Endothelial cell of umbilical vein (primary cell): ENCODE results near the gene NENF. TPM values are rescaled to one million over a fixed set of nuclear protein-coding genes. Genes with fewer than 3 reads are reported as not detected.

Experiments
- BruUV-seq: library from RNA; stranded (reverse); fragments of 400-500 nt; replicated peaks from 2 replicates; lab custom pipeline; 2021; lab: Mats Ljungman, UMichigan
- CTCF ChIA-PET: fragments of 300-600, 350-600 bp; sonication (Branson Sonifier 250); formaldehyde crosslinking; loops from one replicate; lab custom pipeline; 2021; ENCODE audit warnings: antibody characterized with exemption, inconsistent platforms; lab: Charles Lee
- POLR2A ChIA-PET: fragments of 300-600, 350-600 bp; sonication (Branson Sonifier 250); formaldehyde crosslinking; loops from one replicate; lab custom pipeline; 2021; ENCODE audit warnings: antibody characterized with exemption, inconsistent platforms; lab: Charles Lee
- DNase-seq: peaks from one replicate; pipeline ENCODE4 v3.0.0-alpha.2; 2011; ENCODE audit warnings: low read depth, low spot score
- FAIRE-seq: peaks from 2 replicates; lab custom pipeline; 2011; peaks lifted over from hg19 to GRCh38; lab: Jason Lieb, UNC
- H2AFZ ChIP-seq: 2 replicates; pipeline ENCODE4 v1.6.0; 2012; ENCODE audit warnings: low read depth, low read length, control low read depth, inconsistent platforms
- H3K27ac ChIP-seq: 2 replicates; pipeline ENCODE4 v1.5.1; 2011; ENCODE audit warnings: low read depth, mild to moderate bottlenecking, control low read depth, low read length, moderate library complexity; ENCODE audit not compliant: insufficient read depth
- H3K27me3 ChIP-seq, 2 experiments: 2 replicates each; pipeline versions ENCODE4 v1.6.0 to v1.6.1; 2011; ENCODE audit warnings: low read length in 2 of 2, mixed read lengths in 1 of 2; ENCODE audit not compliant: control insufficient read depth in 2 of 2, insufficient read depth in 2 of 2
- H3K36me3 ChIP-seq, 2 experiments: 2 replicates in 1 of 2; 3 replicates in 1 of 2; pipeline ENCODE4 v1.5.1; 2011; ENCODE audit warnings: low read length in 2 of 2, mild to moderate bottlenecking in 1 of 2, moderate library complexity in 1 of 2; ENCODE audit not compliant: control insufficient read depth in 2 of 2, insufficient read depth in 2 of 2; ENCODE audit errors: extremely low read depth in 1 of 2
- H3K4me1 ChIP-seq: 3 replicates; pipeline ENCODE4 v1.5.1; 2011; ENCODE audit warnings: mild to moderate bottlenecking, low read length; ENCODE audit not compliant: control insufficient read depth, insufficient read depth; ENCODE audit errors: extremely low read depth
- H3K4me2 ChIP-seq: 2 replicates; pipeline ENCODE4 v1.6.1; 2011; ENCODE audit warnings: low read length, control low read depth, mixed read lengths; ENCODE audit not compliant: insufficient read depth
- H3K4me3 ChIP-seq, 3 experiments: fragments of 200-600 bp in 1 of 3; sonication (generic), shearing (Covaris generic) in 1 of 3; replicated peaks in 1 of 3; 2 replicates each; pipeline ENCODE4 v1.5.1; 2011 to 2016; ENCODE audit warnings: control low read depth in 3 of 3, low read length in 3 of 3, mild to moderate bottlenecking in 2 of 3, inconsistent platforms in 1 of 3, low read depth in 1 of 3, moderate library complexity in 1 of 3; ENCODE audit not compliant: insufficient read depth in 1 of 3
- H3K79me2 ChIP-seq: 2 replicates; pipeline ENCODE4 v1.6.0; 2012; ENCODE audit warnings: low read length, inconsistent platforms; ENCODE audit not compliant: control insufficient read depth, insufficient read depth
- H3K9ac ChIP-seq: replicated peaks from 2 replicates; pipeline ENCODE3; 2011; ENCODE audit warnings: low read length, control low read depth; ENCODE audit not compliant: insufficient read depth; ENCODE audit errors: extremely low read depth
- H3K9me1 ChIP-seq: replicated peaks from 3 replicates; pipeline ENCODE4 v1.6.0; 2011; ENCODE audit warnings: mild to moderate bottlenecking, low read length; ENCODE audit not compliant: control insufficient read depth, insufficient read depth; ENCODE audit errors: extremely low read depth
- H3K9me3 ChIP-seq: replicated peaks from 2 replicates; pipeline ENCODE4 v1.5.1; 2012; ENCODE audit warnings: low read length, inconsistent platforms; ENCODE audit not compliant: control insufficient read depth, insufficient read depth
- H4K20me1 ChIP-seq: replicated peaks from 2 replicates; pipeline ENCODE3; 2011; ENCODE audit warnings: mild to moderate bottlenecking, low read length; ENCODE audit not compliant: control insufficient read depth, insufficient read depth; ENCODE audit errors: extremely low read depth
- CTCF ChIP-seq, 2 donors: IDR thresholded peaks; 1 replicate in 1 of 2; 2 replicates in 1 of 2; pipeline ENCODE4 v1.5.1; 2011; ENCODE audit warnings: low read length in 2 of 2, mild to moderate bottlenecking in 2 of 2, moderate library complexity in 2 of 2, control low read depth in 1 of 2, inconsistent platforms in 1 of 2, low read depth in 1 of 2; ENCODE audit not compliant: insufficient read depth in 1 of 2; ENCODE audit errors: extremely low read depth in 1 of 2
- EZH2 ChIP-seq: IDR thresholded peaks from 2 replicates; pipeline ENCODE4 v1.6.1; 2012; ENCODE audit warnings: borderline replicate concordance, low read depth, mild to moderate bottlenecking, moderate library complexity, low read length, inconsistent platforms; ENCODE audit not compliant: severe bottlenecking
- GATA2 ChIP-seq: IDR thresholded peaks from 2 replicates; pipeline ENCODE4 v1.7.0; 2011; ENCODE audit warnings: low read depth, mild to moderate bottlenecking, moderate library complexity, mixed read lengths, low read length; ENCODE audit not compliant: insufficient read length, insufficient read depth
- MYC ChIP-seq: IDR thresholded peaks from one replicate; pipeline ENCODE4 v1.6.1; 2011; ENCODE audit warnings: mild to moderate bottlenecking, low read depth, low read length
- POLR2AphosphoS5 ChIP-seq: IDR thresholded peaks from 2 replicates; pipeline ENCODE4 v1.6.1; 2012; ENCODE audit warnings: low read depth, mild to moderate bottlenecking, control low read depth, low read length, moderate library complexity; ENCODE audit not compliant: insufficient read depth
- dilution Hi-C: fragments of 300-500 bp; cut with MboI; formaldehyde crosslinking; loops from one replicate; pipeline ENCODE4 v1.15.0; 2019; ENCODE audit warnings: low sequenced_read_pairs; ENCODE audit not compliant: extremely low pct_ligation_motif_present
- intact Hi-C: fragments of 100-400 bp; cut with micrococcal nuclease; formaldehyde crosslinking; loops from one replicate; pipeline ENCODE4 v1.10.0; 2022
- polyA plus RNA-seq, 4 experiments: library from polyadenylated mRNA; depleted of rRNA in 3 of 4; stranded (reverse) in 3 of 4; unstranded in 1 of 4; fragments of >200 nt; gene quantifications; 2 replicates each; pipeline versions ENCODE4 v1.2.1 to v1.2.3, GENCODE V29; 2011 to 2012; ENCODE audit warnings: missing spikeins in 1 of 4
- total RNA-seq: library from RNA; stranded (reverse); gene quantifications from 2 replicates; pipeline ENCODE4 v1.2.3, GENCODE V29; 2021

The NENF gene
- total and polyA plus RNA-seq, 2 donors (not counting 3 experiments of a cell fraction or from before 2014, with no cell fraction given): 19.8 to 23.0 TPM

DNA sequence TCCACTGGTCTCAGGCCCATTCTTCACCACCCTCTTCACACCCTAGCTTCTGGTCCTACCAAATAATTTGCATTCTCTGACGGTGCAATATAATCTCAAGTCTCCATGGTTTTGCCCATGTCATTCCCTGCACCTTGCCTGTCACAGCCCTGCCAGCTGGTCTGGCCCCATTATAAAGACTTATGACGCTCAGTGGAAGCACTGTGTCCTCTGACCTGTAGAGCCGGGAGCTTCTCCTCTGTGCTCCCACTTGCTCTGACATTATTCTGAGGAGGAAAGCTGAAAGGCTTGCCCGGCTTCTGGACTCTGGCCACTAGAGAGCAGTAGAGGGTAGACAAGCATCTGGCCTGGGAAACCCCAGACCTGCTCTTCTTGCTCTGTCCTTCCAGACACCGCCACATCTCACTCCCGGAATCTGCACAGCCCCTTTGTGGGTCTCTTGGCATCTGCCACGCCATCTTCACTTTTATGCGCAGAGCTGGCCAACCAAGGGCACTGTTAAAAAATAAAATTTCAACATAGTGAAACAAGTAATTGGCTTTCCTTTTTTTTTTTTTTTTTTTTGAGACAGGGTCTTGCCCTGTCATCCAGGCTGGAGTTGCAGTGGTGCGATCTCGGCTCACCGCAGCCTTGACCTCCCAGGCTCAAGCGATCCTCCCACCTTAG, 44.4 kb downstream of the NENF start:
- ChIA-PET CTCF (interaction anchor here (0.6 to 4.8 kb wide), 74 partner anchors 9 to 797 kb away, joined by 3 to 71 read pairs (median 5); partner anchors contain the start of genes ATF3, BATF3, DTL and INTS7), POLR2A (interaction anchor here (0.6 to 4.8 kb wide), 5 partner anchors 113 to 380 kb away, joined by 3 to 42 read pairs (median 3); partner anchors contain the start of gene ATF3)
- H2AFZ ChIP-seq: no peak overlapping the region
- no peaks in the 10 kb centered on the region for H4K20me1 ChIP-seq
- TF ChIP-seq GATA2: no peak
- TF ChIP-seq MYC: no peak
- TF ChIP-seq CTCF (IDR thresholded peaks at IDR 0.05; ENCODE audit: extremely low read depth in 1 of 2, insufficient read depth in 1 of 2, low read depth in 1 of 2, low read length in 2 of 2): peak; percentile 86 to 93
- TF ChIP-seq EZH2: no peak
- TF ChIP-seq POLR2AphosphoS5: no peak
- H3K9me1 ChIP-seq: no peaks in the 10 kb centered on the region
- no peak overlapping the region for H3K9ac ChIP-seq
- H3K4me3 ChIP-seq: no peak overlapping the region
- H3K27ac ChIP-seq: no peak overlapping the region
- peaks cover 13% of the 10 kb centered on the region for H3K4me1 ChIP-seq
- intact Hi-C loops (loop anchor here (1.0 kb wide), 12 partner anchors 82 to 574 kb away; partner anchors contain the start of genes ATF3 and RPS6KC1), dilution Hi-C loops (no loop called here)
- H3K4me2 ChIP-seq: no peak overlapping the region
- H3K9me3 ChIP-seq: no peaks in the 10 kb centered on the region
- H3K36me3 ChIP-seq: no peaks in the 10 kb centered on the region
- FAIRE-seq: peak; percentile 90
- no peaks in the 10 kb centered on the region for H3K79me2 ChIP-seq
- peak; percentile 83 for DNase-seq
- no TSS peak for BruUV-seq
- peaks cover 0 to 8% of the 10 kb centered on the region in 2 experiments for H3K27me3 ChIP-seq
